Endodermal cell (in vitro differentiated cells): Measurements from ENCODE around the gene DIRAS1. TPM values are rescaled to one million over a fixed set of nuclear protein-coding genes. Genes with fewer than 3 reads are reported as not detected.

Experiments used
- DNase-seq: peaks from one replicate; pipeline ENCODE4 v3.0.0-alpha.2; 2017
- H3K27ac ChIP-seq: 2 replicates; pipeline ENCODE4 v1.5.1; 2013; ENCODE audit warnings: mild to moderate bottlenecking, low read depth, low read length, moderate library complexity
- H3K27me3 ChIP-seq: 2 replicates; pipeline ENCODE4 v1.6.1; 2013; ENCODE audit warnings: mild to moderate bottlenecking, low read length, moderate library complexity; ENCODE audit not compliant: insufficient read depth, control insufficient read depth, poor library complexity, severe bottlenecking
- H3K36me3 ChIP-seq: 2 replicates; pipeline ENCODE4 v1.7.0; 2013; ENCODE audit warnings: mild to moderate bottlenecking, low read length, moderate library complexity; ENCODE audit not compliant: control insufficient read depth, insufficient read depth
- H3K4me1 ChIP-seq: one replicate; pipeline ENCODE4 v1.7.0; 2013; ENCODE audit warnings: low read length; ENCODE audit not compliant: control insufficient read depth, insufficient read depth
- H3K4me3 ChIP-seq: 2 replicates; pipeline ENCODE4 v1.5.1; 2013; ENCODE audit warnings: mild to moderate bottlenecking, low read length, moderate library complexity
- H3K9ac ChIP-seq: 2 replicates; pipeline ENCODE4 v1.6.1; 2013; ENCODE audit warnings: mild to moderate bottlenecking, low read length, moderate library complexity; ENCODE audit not compliant: poor library complexity, severe bottlenecking; ENCODE audit errors: extremely low read depth
- H3K9me3 ChIP-seq: 2 replicates; pipeline ENCODE4 v1.6.1; 2013; ENCODE audit warnings: mild to moderate bottlenecking, low read length, moderate library complexity; ENCODE audit not compliant: control insufficient read depth
- H3K27ac Mint-ChIP-seq: 2 replicates; pipeline ENCODE4 v1.8.0; 2020; ENCODE audit warnings: mixed read lengths
- H3K27me3 Mint-ChIP-seq: 2 replicates; pipeline ENCODE4 v1.8.0; 2021; ENCODE audit warnings: mild to moderate bottlenecking, mixed read lengths; ENCODE audit not compliant: insufficient read depth
- H3K36me3 Mint-ChIP-seq: 2 replicates; pipeline ENCODE4 v1.8.0; 2020; ENCODE audit warnings: low read depth, mixed read lengths
- H3K4me1 Mint-ChIP-seq: 2 replicates; pipeline ENCODE4 v1.8.0; 2020; ENCODE audit warnings: mixed read lengths
- H3K4me3 Mint-ChIP-seq: 2 replicates; pipeline ENCODE4 v1.8.0; 2020; ENCODE audit warnings: mild to moderate bottlenecking, moderate library complexity, mixed read lengths
- H3K9me3 Mint-ChIP-seq: 2 replicates; pipeline ENCODE4 v1.8.0; 2020; ENCODE audit warnings: mild to moderate bottlenecking, mixed read lengths
- CTCF ChIP-seq: fragments of 200-600 bp; sonication (generic); conservative IDR thresholded peaks from 2 replicates; pipeline ENCODE4 v1.5.0; 2021; ENCODE audit warnings: antibody characterized with exemption, mild to moderate bottlenecking
- WGBS, 2 experiments: methylation state at CpG; one replicate each; pipeline versions ENCODE4 v1.1.5 to v1.1.7; 2013; ENCODE audit warnings: missing lambda C conversion rate in 2 of 2, mixed read lengths in 1 of 2; ENCODE audit not compliant: insufficient coverage in 1 of 2, insufficient read length in 1 of 2; 5-methylcytosine and 5-hydroxymethylcytosine counted together
- total RNA-seq, 2 donors: library from RNA; stranded (reverse); fragmentation: NEBNext Ultra II Directional in 1 of 2; extraction: Animal tissue kit (Norgen Biotek cat#: 25700) in 1 of 2; gene quantifications; 2 replicates in 1 of 2; 3 replicates in 1 of 2; pipeline ENCODE4 v1.2.1, GENCODE V29; 2021

Gene DIRAS1
- total RNA-seq, 2 donors from 2014 or later = 4.7 to 8.4 TPM

GRCh38 chr19:2736550-2737190 lies 15.5 kb upstream of the DIRAS1 start:
- peaks cover 4% of the 10 kb centered on the region for H3K27me3 Mint-ChIP-seq
- H3K9me3 Mint-ChIP-seq = peaks cover 3% of the 10 kb centered on the region
- DNase-seq = no peak
- Histone ChIP-seq H3K9ac (no peak overlapping the region), H3K9me3 (peaks cover 6% of the 10 kb centered on the region), H3K27me3 (peaks cover 9% of the 10 kb centered on the region), H3K4me1 (peaks cover 3% of the 10 kb centered on the region), H3K27ac (no peak overlapping the region), H3K4me3 (no peak overlapping the region), H3K36me3 (peaks cover 17% of the 10 kb centered on the region)
- H3K4me3 Mint-ChIP-seq = no peak overlapping the region
- H3K27ac Mint-ChIP-seq = no peak overlapping the region
- no peak for TF ChIP-seq CTCF
- H3K4me1 Mint-ChIP-seq = peaks cover 4% of the 10 kb centered on the region
- peaks cover 41% of the 10 kb centered on the region for H3K36me3 Mint-ChIP-seq
- WGBS, 2 experiments = 95 to 100% methylated on average over 11 to 15 of the region's 15 CpGs

GRCh38 chr19:2735374-2735773 lies 14.2 kb upstream of the DIRAS1 start:
- Mint-ChIP-seq H3K36me3 (peaks cover 41% of the 10 kb centered on the region), H3K27me3 (peaks cover 3% of the 10 kb centered on the region), H3K4me3 (no peak overlapping the region), H3K9me3 (peaks cover 3% of the 10 kb centered on the region), H3K4me1 (peaks cover 4% of the 10 kb centered on the region), H3K27ac (no peak overlapping the region)
- H3K27ac ChIP-seq = no peak overlapping the region
- H3K9ac ChIP-seq = no peak overlapping the region
- H3K4me3 ChIP-seq = no peak overlapping the region
- no peak for TF ChIP-seq CTCF
- H3K9me3 ChIP-seq = peaks cover 6% of the 10 kb centered on the region
- peaks cover 3% of the 10 kb centered on the region for H3K4me1 ChIP-seq
- peaks cover 17% of the 10 kb centered on the region for H3K36me3 ChIP-seq
- H3K27me3 ChIP-seq = no peaks in the 10 kb centered on the region
- DNase-seq = no peak
- WGBS, 2 experiments = 93 to 98% methylated on average over 12 of the region's 12 CpGs

- peaks cover 3% of the 10 kb centered on the region for H3K4me1 ChIP-seq
- Mint-ChIP-seq H3K4me1 (peaks cover 4% of the 10 kb centered on the region), H3K4me3 (no peak overlapping the region), H3K9me3 (peaks cover 3% of the 10 kb centered on the region), H3K27me3 (no peaks in the 10 kb centered on the region), H3K36me3 (peaks cover 41% of the 10 kb centered on the region), H3K27ac (no peak overlapping the region)
- peaks cover 6% of the 10 kb centered on the region for H3K9me3 ChIP-seq
- peaks cover 17% of the 10 kb centered on the region for H3K36me3 ChIP-seq
- no peak for TF ChIP-seq CTCF
- no peak overlapping the region for H3K27ac ChIP-seq
- no peak overlapping the region for H3K4me3 ChIP-seq
- no peak for DNase-seq
- no peaks in the 10 kb centered on the region for H3K27me3 ChIP-seq
- 93 to 99% methylated on average over 14 to 26 of the region's 26 CpGs for WGBS, 2 experiments
- H3K9ac ChIP-seq = no peak overlapping the region
Observed at GRCh38 chr19:2734589-2735288, 13.6 kb upstream of the DIRAS1 start.
